Measurements from ENCODE around the gene SYNE4.

GRCh38 chr19:35975608-35976214 is 32.9 kb downstream of the SYNE4 start:
- no peak for TF ChIP-seq CTCF (conservative IDR thresholded peaks at IDR 0.05; ENCODE audit: low read length)
- TF ChIP-seq EZH2phosphoT487 (IDR thresholded peaks at IDR 0.05; ENCODE audit: borderline replicate concordance, low read depth, low read length), result no peak
